ENCODE results near the gene MED12L. TPM values are rescaled to one million over a fixed set of nuclear protein-coding genes. Genes with fewer than 3 reads are reported as not detected.

MED12L gene
- total RNA-seq, 3 donors from 2014 or later = 0.48 to 1.6 (median 1.6) TPM

- intact Hi-C loops (cut with DNase I; ENCODE audit: low total_unique reads) = no loop called here
- Histone ChIP-seq H3K36me3 (no peaks in the 10 kb centered on the region), H3K27ac (no peak overlapping the region), H3K27me3 (no peaks in the 10 kb centered on the region), H3K4me3 (no peak overlapping the region), H3K9me3 (no peaks in the 10 kb centered on the region), H3K4me1 (no peaks in the 10 kb centered on the region)
- no peak for TF ChIP-seq CTCF (IDR thresholded peaks at IDR 0.05)
- no peak for TF ChIP-seq POLR2A (IDR thresholded peaks at IDR 0.05)
- DNase-seq (ENCODE audit: low spot score in 2 of 2) = no peak
Measured at GRCh38 chr3:151135541-151136337, 50.3 kb downstream of the MED12L start.

GRCh38 chr3:151142929-151143328 is 57.5 kb downstream of the MED12L start:
- Histone ChIP-seq H3K36me3 (no peaks in the 10 kb centered on the region), H3K9me3 (no peaks in the 10 kb centered on the region), H3K27ac (no peak overlapping the region), H3K4me1 (no peaks in the 10 kb centered on the region), H3K27me3 (no peaks in the 10 kb centered on the region), H3K4me3 (no peak overlapping the region)
- TF ChIP-seq CTCF (IDR thresholded peaks at IDR 0.05) (no peak), POLR2AphosphoS5 (IDR thresholded peaks at IDR 0.05) (no peak), POLR2A (IDR thresholded peaks at IDR 0.05) (no peak)
- no peak for DNase-seq (ENCODE audit: low spot score in 2 of 2)
- intact Hi-C loops (cut with DNase I; ENCODE audit: low total_unique reads) = loop anchor here (10.0 kb wide), 1 partner anchor 418 kb away; no protein-coding TSS in a partner anchor

- intact Hi-C loops (cut with DNase I; ENCODE audit: low total_unique reads) = loop anchor here (10.0 kb wide), 1 partner anchor 419 kb away; no protein-coding TSS in a partner anchor
- Histone ChIP-seq H3K27ac (no peak overlapping the region), H3K4me3 (no peak overlapping the region), H3K4me1 (no peaks in the 10 kb centered on the region), H3K36me3 (no peaks in the 10 kb centered on the region), H3K9me3 (no peaks in the 10 kb centered on the region), H3K27me3 (no peaks in the 10 kb centered on the region)
- TF ChIP-seq POLR2A (IDR thresholded peaks at IDR 0.05) = no peak
- no peak for TF ChIP-seq CTCF (IDR thresholded peaks at IDR 0.05)
- TF ChIP-seq POLR2AphosphoS5 (IDR thresholded peaks at IDR 0.05) = no peak
- no peak for DNase-seq (ENCODE audit: low spot score in 2 of 2)
Measured at GRCh38 chr3:151144016-151144415, 58.6 kb downstream of the MED12L start.

- H3K36me3 ChIP-seq = no peaks in the 10 kb centered on the region
- intact Hi-C loops (cut with DNase I; ENCODE audit: low total_unique reads) = loop anchor here (10.0 kb wide), 1 partner anchor 420 kb away; no protein-coding TSS in a partner anchor
- no peak for DNase-seq (ENCODE audit: low spot score in 2 of 2)
- TF ChIP-seq CTCF (IDR thresholded peaks at IDR 0.05) (no peak), POLR2A (IDR thresholded peaks at IDR 0.05) (no peak), POLR2AphosphoS5 (IDR thresholded peaks at IDR 0.05) (no peak)
- H3K4me3 ChIP-seq = no peak overlapping the region
- H3K27ac ChIP-seq = no peak overlapping the region
- H3K9me3 ChIP-seq = no peaks in the 10 kb centered on the region
- no peaks in the 10 kb centered on the region for H3K4me1 ChIP-seq
- H3K27me3 ChIP-seq = no peaks in the 10 kb centered on the region
Measured at GRCh38 chr3:151144760-151145159, 59.3 kb downstream of the MED12L start.

- no peaks in the 10 kb centered on the region for H3K9me3 ChIP-seq
- no peak for DNase-seq (ENCODE audit: low spot score in 2 of 2)
- no peak overlapping the region for H3K4me3 ChIP-seq
- H3K27ac ChIP-seq = no peak overlapping the region
- no peaks in the 10 kb centered on the region for H3K27me3 ChIP-seq
- intact Hi-C loops (cut with DNase I; ENCODE audit: low total_unique reads) = loop anchor here (10.0 kb wide), 1 partner anchor 421 kb away; no protein-coding TSS in a partner anchor
- H3K4me1 ChIP-seq = no peaks in the 10 kb centered on the region
- H3K36me3 ChIP-seq = no peaks in the 10 kb centered on the region
- TF ChIP-seq POLR2AphosphoS5 (IDR thresholded peaks at IDR 0.05) (no peak), POLR2A (IDR thresholded peaks at IDR 0.05) (no peak), CTCF (IDR thresholded peaks at IDR 0.05) (no peak)
Measured at GRCh38 chr3:151145713-151146070, 60.2 kb downstream of the MED12L start.

Data from breast epithelium (tissue), 4 donors.